HG03378 (cell line): ENCODE measurements around the gene SGSM1.

Experiments used
- ATAC-seq: cut with Tn5 transposase; IDR thresholded peaks from one replicate; pipeline ENCODE4 v1.9.1; 2021; ENCODE audit warnings: mild to moderate bottlenecking, moderate library complexity; ENCODE audit not compliant: unreplicated experiment

The SGSM1 gene

GRCh38 chr22:24807284-24807950, 1.4 kb downstream of the SGSM1 start:
- ATAC-seq = no peak

- no peak for ATAC-seq
Observed at GRCh38 chr22:24809331-24809730, 3.3 kb downstream of the SGSM1 start.

DNA sequence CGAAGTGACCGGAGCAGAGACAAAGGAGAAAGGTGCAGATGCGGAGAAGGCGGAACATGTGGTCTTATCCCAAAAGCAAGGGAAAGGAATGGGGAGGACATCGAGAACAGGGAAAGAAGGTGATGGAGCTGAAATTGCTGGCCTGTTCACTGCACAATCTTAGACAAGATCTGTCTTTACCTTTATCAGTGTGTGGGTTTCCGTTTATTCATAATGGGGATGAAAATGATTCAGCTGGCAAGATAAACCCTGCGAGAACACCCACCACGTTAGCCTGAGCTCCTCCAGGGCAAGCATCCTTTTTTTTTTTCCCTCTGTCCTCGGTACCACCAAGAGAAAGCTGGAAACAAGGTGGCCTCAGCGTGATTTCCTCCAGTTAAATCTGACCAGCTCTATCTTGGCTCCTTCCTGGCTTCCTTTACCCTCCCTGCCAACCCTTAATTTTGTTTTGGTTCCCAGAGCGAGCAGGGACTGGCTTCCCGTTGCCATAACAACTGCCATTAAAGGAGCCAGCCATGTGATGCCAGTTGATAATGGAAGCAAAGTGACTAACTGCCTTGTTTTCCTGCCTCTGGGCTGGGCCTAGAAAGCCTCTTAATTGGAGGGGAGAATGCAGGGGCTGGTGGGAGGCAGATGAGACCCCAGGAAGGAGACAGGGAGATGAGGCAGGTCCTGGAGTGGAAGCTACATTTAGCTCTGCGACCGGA, 4.2 kb downstream of the SGSM1 start:
- no peak for ATAC-seq

- ATAC-seq = no peak
Observed at GRCh38 chr22:24812950-24813775, 7.2 kb downstream of the SGSM1 start.

GRCh38 chr22:24813861-24814770, 8.1 kb downstream of the SGSM1 start:
- ATAC-seq = no peak

DNA sequence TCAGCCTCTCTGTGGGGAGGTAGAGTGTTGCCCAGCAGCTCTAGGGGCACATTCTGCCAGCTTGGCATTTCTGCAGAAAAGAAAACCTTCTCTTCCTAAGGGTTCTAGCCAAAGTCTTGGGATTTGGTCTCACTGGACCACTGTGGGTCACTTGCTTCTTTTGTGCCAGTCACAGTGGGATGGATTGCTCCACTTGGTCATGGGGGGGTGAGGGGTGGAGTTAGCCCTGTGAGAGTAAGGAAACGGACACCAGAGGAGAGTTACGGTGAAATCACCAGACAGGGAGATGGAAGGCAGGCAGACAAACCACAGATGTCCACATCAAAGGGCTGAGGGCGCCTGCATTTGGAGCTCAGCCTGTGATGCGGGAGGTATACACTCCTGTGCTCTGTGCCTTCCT, 10.8 kb downstream of the SGSM1 start:
- no peak for ATAC-seq

DNA sequence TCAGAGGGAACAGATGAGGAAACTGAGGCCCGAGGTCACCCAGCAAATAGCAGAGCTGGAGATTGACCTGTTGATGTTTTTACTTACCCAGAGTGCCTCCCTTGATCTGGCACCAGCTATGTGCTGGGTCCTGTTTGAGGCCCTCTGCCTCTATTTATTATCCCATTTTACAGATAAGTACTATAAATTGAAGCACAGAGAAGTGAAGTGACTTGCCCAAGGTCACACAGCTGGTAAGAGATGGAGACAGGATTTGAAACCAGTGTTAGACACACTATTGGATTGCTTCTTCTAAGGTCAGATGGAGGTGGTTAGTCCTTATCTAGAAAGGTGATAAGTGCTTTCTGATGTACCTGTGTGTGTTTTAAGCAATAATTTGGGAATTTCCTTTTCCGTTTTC, 13.5 kb downstream of the SGSM1 start:
- ATAC-seq = no peak

GRCh38 chr22:24819911-24820461, 14.0 kb downstream of the SGSM1 start:
- no peak for ATAC-seq

DNA sequence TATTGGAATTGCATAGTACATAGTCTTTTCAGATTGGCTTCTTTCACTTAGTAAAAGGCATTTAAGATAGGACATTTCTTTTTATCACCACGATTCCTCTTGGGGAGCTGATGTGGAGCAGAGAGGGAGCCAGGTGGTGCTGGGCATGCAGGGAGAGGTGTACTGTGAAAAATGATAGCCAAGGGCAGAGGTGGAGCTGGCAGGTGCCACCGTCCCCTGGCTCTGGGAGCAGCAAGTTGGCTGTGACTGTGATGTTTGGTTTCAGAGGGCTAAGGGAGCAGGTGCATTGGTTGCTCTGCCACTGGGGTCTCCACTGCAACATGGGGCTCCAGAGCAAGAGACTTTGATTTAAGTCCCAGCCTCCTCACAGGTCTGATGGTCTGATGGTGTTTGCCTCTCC, 16.5 kb downstream of the SGSM1 start:
- no peak for ATAC-seq

- ATAC-seq = no peak
Observed at GRCh38 chr22:24823787-24824186, 17.8 kb downstream of the SGSM1 start.

DNA sequence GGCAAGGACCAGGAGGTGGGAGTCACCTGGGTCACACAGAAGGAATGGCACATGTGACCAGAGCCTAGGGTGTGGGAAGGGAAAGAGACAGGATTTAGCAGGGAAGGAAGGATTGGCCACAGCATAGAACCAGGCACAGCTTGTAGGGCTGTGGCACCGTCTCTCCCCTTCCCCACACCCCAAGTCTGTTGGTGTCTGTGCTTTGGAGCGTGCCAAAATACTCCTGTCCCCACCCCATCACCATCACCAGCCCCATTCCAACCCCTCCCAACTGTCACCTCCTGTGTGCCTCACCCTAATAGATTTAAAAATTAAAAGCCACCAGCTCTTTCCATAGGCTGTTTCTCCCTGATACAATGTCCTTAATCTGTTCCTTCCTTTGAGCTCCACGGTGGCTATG, 18.2 kb downstream of the SGSM1 start:
- no peak for ATAC-seq

DNA sequence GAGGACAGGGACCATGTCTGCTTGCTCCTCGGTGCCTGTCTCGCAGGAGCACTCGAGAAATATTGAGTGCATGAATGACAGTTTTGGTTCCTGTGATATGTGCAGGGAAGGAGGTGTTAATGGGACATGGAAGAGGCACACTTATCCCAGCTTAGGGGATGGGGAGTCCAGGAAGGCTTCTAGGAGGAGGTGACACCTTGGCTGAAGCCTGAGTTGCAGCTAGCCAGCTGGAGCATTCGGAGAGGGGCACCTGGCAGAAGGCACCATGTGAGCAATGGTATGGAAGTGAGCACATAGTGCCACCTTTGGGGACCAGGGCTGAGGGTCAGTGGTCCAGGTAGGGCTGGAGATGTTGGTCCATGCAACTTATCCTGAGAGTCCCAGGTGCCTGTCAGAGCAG, 18.9 kb downstream of the SGSM1 start:
- no peak for ATAC-seq

DNA sequence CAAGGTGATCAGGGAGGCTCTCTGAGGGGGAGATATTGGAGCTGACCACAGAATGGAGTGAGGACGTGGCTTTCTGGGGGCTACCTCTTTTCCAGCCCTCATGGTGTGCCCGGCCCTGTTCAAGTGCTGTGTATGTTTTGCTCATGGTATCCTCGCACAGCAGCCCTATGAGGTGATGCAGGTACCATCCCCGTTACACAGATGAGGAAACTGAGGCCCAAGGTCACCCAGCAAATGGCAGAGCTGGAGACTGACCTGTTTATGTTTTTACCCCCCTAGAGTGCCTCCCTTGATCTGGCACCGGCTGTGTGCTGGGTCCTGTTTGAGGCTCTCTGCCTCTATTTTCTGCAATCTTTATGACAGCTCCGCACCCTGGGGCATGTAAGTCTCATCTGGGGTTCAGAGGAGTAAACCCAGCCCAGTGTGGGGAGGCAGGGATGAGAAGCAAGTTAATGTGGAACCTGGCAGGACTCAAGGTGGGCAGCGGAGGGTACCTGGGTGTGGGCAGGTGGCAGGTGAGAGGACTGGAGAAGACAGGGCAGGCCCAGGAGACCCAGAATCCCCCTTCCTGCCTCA, 20.8 kb downstream of the SGSM1 start:
- no peak for ATAC-seq

DNA sequence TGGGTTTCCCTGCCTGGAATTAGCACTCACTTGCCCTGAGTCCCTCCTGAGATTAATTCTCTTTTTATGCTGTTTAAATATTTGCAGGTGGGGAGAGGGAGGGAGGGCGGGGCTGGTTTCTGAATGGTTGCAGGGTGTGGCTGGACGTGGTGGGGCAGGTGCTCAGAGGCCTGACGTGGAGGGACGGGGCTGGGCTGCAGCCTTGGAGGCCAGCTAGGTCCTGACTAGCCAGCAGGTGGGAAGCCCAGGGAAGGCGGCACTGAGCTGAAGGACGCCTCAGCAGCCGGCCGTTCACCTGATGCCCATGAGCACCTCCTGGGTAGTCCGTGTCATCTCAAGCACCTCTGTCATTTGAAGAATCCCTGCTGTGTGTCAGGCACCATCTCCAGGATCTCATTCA, 21.3 kb downstream of the SGSM1 start:
- no peak for ATAC-seq

- no peak for ATAC-seq
Observed at GRCh38 chr22:24830205-24830979, 24.4 kb downstream of the SGSM1 start.

GRCh38 chr22:24831687-24832086, 25.7 kb downstream of the SGSM1 start:
- no peak for ATAC-seq

DNA sequence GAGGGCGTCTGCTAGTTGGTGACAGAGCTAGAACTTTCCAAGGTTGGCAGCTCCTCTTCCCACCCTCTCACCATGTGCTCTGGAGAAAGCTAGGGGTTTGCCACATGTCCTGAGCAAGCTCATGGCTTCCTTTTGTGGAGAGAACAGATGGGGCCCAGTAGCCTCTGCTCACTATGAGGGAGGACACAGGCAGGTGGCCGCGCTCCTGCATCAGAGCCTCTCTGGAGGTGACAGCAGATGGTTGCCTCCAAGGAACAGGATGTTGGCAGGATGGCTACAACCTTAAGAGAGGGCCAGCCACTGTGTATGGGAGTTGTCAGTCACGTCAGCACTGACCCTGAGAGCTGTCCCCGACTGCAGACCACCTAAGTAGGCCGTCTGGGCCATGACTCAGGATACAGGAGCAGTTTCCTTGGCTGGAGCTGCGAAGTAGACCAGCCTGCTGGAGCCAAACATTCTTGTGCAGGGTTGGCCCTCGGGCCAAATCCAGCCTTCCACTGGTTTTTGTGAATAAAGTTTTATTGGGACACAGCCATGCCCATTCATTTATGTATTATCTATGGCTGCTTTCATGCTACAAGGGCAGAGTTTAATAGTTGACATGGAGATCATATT, 28.0 kb downstream of the SGSM1 start:
- ATAC-seq = no peak

GRCh38 chr22:24834845-24835570, 29.0 kb downstream of the SGSM1 start:
- ATAC-seq = no peak
